Uterus (tissue), 2 donors: ENCODE results near the gene HOXD8.

ENCODE experiments used
- CTCF ChIP-seq, 4 experiments: fragments of 200-600 bp in 2 of 4; fragments of 450-650 bp in 2 of 4; sonication (generic) in 2 of 4; IDR thresholded peaks; one replicate each; pipeline ENCODE4 v1.5.1; 2016 to 2019; ENCODE audit warnings: antibody characterized with exemption in 4 of 4, mild to moderate bottlenecking in 2 of 4, moderate library complexity in 1 of 4
- POLR2A ChIP-seq, 2 donors: fragments of 450-650 bp; IDR thresholded peaks; one replicate each; pipeline ENCODE4 v1.6.1; 2016; ENCODE audit warnings: antibody characterized with exemption in 2 of 2, mild to moderate bottlenecking in 1 of 2, moderate library complexity in 1 of 2

GRCh38 chr2:176088048-176088936, 41.2 kb upstream of the HOXD8 start:
- TF ChIP-seq POLR2A (IDR thresholded peaks at IDR 0.05), result no peak
- TF ChIP-seq CTCF (IDR thresholded peaks at IDR 0.05), result peak; percentile 54 to 79 (median 58)
